Liver (tissue), 3 donors: ENCODE data around the gene PPDPF.

ENCODE experiments used
- EGR1 ChIP-seq, 2 donors: IDR thresholded peaks; 2 replicates each; pipeline ENCODE4 v1.6.1; 2016 to 2018; ENCODE audit warnings: antibody characterized with exemption in 2 of 2, low read depth in 2 of 2
- GABPA ChIP-seq, 2 donors: IDR thresholded peaks in 1 of 2; conservative IDR thresholded peaks in 1 of 2; 2 replicates each; pipeline ENCODE4 v1.6.1; 2016; ENCODE audit warnings: antibody characterized with exemption in 2 of 2, mild to moderate bottlenecking in 1 of 2, moderate library complexity in 1 of 2
- MAX ChIP-seq: IDR thresholded peaks from 2 replicates; pipeline ENCODE4 v1.6.1; 2016; ENCODE audit warnings: antibody characterized with exemption
- SP1 ChIP-seq: IDR thresholded peaks from 2 replicates; pipeline ENCODE4 v1.6.1; 2018; ENCODE audit warnings: antibody characterized with exemption, mild to moderate bottlenecking
- YY1 ChIP-seq: IDR thresholded peaks from 2 replicates; pipeline ENCODE4 v1.6.1; 2016; ENCODE audit warnings: antibody characterized with exemption, mild to moderate bottlenecking
- TF ChIP-seq, protein P1 (sequence below): fragments of 150-350 bp; IDR thresholded peaks from 2 replicates; pipeline ENCODE4 v1.5.1; 2017; ENCODE audit warnings: improper control_type of control experiment, low read depth, low read length; ENCODE audit not compliant: missing input control
- donor health status: healthy.
- donor health status: healthy.

GRCh38 chr20:63566395-63567135 lies 46.0 kb downstream of the PPDPF start:
- TF ChIP-seq EGR1 (IDR thresholded peaks at IDR 0.05; ENCODE audit: low read depth in 2 of 2), result no peak
- TF ChIP-seq, protein P1, sequence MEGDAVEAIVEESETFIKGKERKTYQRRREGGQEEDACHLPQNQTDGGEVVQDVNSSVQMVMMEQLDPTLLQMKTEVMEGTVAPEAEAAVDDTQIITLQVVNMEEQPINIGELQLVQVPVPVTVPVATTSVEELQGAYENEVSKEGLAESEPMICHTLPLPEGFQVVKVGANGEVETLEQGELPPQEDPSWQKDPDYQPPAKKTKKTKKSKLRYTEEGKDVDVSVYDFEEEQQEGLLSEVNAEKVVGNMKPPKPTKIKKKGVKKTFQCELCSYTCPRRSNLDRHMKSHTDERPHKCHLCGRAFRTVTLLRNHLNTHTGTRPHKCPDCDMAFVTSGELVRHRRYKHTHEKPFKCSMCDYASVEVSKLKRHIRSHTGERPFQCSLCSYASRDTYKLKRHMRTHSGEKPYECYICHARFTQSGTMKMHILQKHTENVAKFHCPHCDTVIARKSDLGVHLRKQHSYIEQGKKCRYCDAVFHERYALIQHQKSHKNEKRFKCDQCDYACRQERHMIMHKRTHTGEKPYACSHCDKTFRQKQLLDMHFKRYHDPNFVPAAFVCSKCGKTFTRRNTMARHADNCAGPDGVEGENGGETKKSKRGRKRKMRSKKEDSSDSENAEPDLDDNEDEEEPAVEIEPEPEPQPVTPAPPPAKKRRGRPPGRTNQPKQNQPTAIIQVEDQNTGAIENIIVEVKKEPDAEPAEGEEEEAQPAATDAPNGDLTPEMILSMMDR, result no peak
- no peak for TF ChIP-seq SP1
- TF ChIP-seq YY1, result no peak
- no peak for TF ChIP-seq MAX
- no peak for TF ChIP-seq GABPA (IDR thresholded peaks at IDR 0.05 in 1 of 2, conservative IDR thresholded peaks at IDR 0.05 in 1 of 2)
